ENCODE results near the gene ACTR2. TPM values are rescaled to one million over a fixed set of nuclear protein-coding genes. Genes with fewer than 3 reads are reported as not detected.

The ACTR2 gene
- total and polyA plus RNA-seq, 2 of the 13 experiments (the other 11 are each of a cell fraction or from before 2014, with no cell fraction given) = 51.2 to 100 TPM

DNA sequence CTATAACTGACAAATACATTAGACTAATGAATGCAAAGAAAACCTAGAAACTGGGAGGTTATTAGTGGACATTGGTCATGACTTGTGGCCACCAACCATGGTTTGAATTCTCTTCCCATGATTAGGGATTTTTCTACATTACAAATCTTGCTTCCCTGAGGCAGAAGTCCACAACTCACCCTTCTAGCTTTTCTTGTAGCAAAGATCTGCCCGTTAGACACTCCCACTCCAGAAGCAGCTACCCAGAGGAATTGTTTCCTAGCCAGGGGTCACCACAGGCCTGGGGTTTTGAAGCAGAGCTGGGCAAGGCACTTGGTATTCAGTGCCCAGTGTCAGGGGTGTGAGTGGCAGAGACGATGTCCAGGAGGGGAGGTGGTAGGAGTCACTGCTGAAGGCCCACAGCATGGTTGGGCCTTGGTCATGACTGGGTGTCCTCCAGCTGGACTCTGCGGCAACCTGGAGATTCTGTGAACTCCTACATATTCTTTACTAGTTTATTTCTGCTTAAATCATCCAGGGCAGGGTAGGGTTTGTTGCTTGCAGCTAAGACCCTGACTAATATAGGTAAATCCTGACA lies 54.9 kb downstream of the ACTR2 start (continued):
- TF ChIP-seq, protein P1, sequence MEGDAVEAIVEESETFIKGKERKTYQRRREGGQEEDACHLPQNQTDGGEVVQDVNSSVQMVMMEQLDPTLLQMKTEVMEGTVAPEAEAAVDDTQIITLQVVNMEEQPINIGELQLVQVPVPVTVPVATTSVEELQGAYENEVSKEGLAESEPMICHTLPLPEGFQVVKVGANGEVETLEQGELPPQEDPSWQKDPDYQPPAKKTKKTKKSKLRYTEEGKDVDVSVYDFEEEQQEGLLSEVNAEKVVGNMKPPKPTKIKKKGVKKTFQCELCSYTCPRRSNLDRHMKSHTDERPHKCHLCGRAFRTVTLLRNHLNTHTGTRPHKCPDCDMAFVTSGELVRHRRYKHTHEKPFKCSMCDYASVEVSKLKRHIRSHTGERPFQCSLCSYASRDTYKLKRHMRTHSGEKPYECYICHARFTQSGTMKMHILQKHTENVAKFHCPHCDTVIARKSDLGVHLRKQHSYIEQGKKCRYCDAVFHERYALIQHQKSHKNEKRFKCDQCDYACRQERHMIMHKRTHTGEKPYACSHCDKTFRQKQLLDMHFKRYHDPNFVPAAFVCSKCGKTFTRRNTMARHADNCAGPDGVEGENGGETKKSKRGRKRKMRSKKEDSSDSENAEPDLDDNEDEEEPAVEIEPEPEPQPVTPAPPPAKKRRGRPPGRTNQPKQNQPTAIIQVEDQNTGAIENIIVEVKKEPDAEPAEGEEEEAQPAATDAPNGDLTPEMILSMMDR (CRISPR knock-in tag; IDR thresholded peaks at IDR 0.05) = peak; percentile 28; the same call in 1 of the 2 replicates

DNA sequence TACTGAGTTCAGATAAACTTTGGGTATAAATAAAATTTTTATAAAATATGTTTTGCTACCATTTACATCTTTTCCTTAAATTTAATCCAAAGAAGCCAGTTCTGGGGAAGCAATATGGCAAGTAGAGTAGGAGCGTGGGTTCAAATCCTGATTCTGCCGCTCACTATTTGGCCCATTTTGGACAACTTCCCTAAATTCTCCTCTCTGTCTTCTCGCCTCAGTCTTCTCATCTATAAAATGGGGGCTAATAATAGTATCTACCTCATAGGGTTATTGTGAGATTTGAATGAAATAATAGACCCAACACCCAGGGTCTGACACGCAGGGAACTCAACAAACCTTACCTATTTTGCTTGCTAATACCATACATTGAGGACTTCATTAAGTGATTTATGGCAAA lies 59.7 kb downstream of the ACTR2 start:
- CTCF ChIA-PET (ENCODE audit: low intra/inter-chr PET ratio, low total read pairs) = no interaction called here
- Histone ChIP-seq H3K9me3 (ENCODE audit: low read length) (no peaks in the 10 kb centered on the region), H3K27ac (ENCODE audit: extremely low read length, insufficient read depth, low read length) (no peak overlapping the region), H3K27me3 (ENCODE audit: control insufficient read depth in 1 of 2, insufficient read depth in 2 of 2, low read length in 2 of 2) (no peaks in the 10 kb centered on the region; a peak in 1 of 5 replicates), H2AFZ (ENCODE audit: low read length) (no peak overlapping the region), H3K4me1 (ENCODE audit: insufficient read depth, low read length) (peaks cover 26% of the 10 kb centered on the region), H3K4me2 (ENCODE audit: low read depth, low read length) (no peak overlapping the region), H4K20me1 (ENCODE audit: insufficient read depth, low read length) (no peaks in the 10 kb centered on the region), H3K79me2 (ENCODE audit: insufficient read depth, low read length) (no peaks in the 10 kb centered on the region), H3K4me3 (replicated peaks in 1 of 3; ENCODE audit: insufficient read depth in 1 of 3, low read depth in 2 of 3, low read length in 3 of 3) (no peak overlapping the region), H3K9ac (ENCODE audit: insufficient read depth, low read depth, low read length) (no peak overlapping the region), H3K36me3 (replicated peaks in 1 of 2; ENCODE audit: control insufficient read depth in 1 of 2, insufficient read depth in 2 of 2, low read length in 2 of 2) (no peaks in the 10 kb centered on the region)
- intact Hi-C loops (cut with micrococcal nuclease; ENCODE audit: unreplicated experiment) (no loop called here), in situ Hi-C loops (cut with HindIII; ENCODE audit: extremely low pct_ligation_motif_present, low pct_unique_long_range_greater_than_20kb) (no loop called here)
- ATAC-seq (no peak), DNase-seq (ENCODE audit: low spot score) (no peak), FAIRE-seq (no peak)
- BruUV-seq (replicated peaks) = no TSS peak
- WGBS (ENCODE audit: low lambda C conversion rate) = 83% methylated on average over 4 of the region's 4 CpGs
- TF ChIP-seq ZNF629 (CRISPR knock-in tag; conservative IDR thresholded peaks at IDR 0.05) (peak; percentile 56), SMARCC2 (IDR thresholded peaks at IDR 0.05) (no peak), MAF1 (CRISPR knock-in tag; IDR thresholded peaks at IDR 0.05; ENCODE audit: borderline replicate concordance) (no peak), TP53 (CRISPR knock-in tag; conservative IDR thresholded peaks at IDR 0.05) (no peak)
- POLR2A ChIA-PET = interaction anchor here (1.4 kb wide), 1 partner anchor 151 kb away, joined by 4 read pairs; no protein-coding TSS in a partner anchor

Data from HepG2 (cell line).